Superior temporal gyrus (tissue), 1 donor: ENCODE measurements around the gene CRTC1.
"Not testable (repeated sequence)": the region's sequence is repeated elsewhere in the genome, so short reads cannot be mapped to it uniquely, and the experiment has no call there.

Experiments
- DNase-seq: peaks from one replicate; pipeline ENCODE4 v3.0.0-alpha.2; 2016; ENCODE audit errors: extremely low spot score

The CRTC1 gene

DNA sequence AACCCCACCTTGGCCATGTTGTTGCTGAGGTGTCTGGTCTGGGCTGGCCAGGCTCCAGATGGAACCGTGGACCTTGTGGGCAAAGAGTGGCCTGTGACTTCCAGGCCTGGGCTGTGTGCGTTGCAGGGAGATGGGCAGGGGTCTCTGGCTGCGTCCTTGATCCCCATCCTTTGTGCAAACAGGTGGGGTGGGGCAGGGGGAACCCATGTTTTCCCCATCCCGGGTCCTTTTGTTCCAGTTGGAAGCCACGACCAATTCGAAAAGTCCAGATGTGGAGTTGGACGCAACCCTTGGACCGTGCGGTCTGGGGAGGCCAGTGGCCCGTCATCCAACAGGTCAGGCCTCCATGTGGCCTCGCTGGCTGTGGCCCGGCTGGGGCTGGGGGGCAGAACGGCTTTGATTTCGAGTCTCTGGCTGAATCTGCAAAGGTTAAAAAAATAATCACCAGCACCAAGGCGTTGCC is 120.7 kb downstream of the CRTC1 start:
- no peak for DNase-seq

- no peak for DNase-seq
Observed at GRCh38 chr19:18804643-18805042, 121.2 kb downstream of the CRTC1 start.

DNA sequence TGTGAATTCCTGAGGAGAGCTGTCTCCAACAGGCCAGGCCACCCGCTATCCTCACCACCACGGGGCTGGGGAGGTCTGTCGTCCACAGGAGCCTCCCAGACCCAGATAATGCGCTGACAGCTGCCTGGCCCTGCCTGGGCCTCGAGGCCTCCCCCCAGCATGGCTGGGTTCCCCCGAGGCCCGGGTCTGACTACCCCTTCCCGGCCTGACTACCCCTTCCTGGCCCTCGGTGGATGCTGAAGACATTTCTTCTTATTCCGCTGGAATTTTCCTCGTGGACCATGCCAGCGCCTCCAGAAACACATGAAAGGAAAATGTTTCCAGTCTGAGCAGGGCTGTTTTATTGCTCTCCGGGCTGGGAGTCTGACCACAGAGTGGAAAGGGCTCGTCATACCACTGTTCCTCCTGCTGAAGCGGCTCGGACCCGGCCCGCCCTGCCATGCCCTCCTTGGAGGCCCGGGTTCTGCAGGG is 124.4 kb downstream of the CRTC1 start:
- DNase-seq, result no peak

DNA sequence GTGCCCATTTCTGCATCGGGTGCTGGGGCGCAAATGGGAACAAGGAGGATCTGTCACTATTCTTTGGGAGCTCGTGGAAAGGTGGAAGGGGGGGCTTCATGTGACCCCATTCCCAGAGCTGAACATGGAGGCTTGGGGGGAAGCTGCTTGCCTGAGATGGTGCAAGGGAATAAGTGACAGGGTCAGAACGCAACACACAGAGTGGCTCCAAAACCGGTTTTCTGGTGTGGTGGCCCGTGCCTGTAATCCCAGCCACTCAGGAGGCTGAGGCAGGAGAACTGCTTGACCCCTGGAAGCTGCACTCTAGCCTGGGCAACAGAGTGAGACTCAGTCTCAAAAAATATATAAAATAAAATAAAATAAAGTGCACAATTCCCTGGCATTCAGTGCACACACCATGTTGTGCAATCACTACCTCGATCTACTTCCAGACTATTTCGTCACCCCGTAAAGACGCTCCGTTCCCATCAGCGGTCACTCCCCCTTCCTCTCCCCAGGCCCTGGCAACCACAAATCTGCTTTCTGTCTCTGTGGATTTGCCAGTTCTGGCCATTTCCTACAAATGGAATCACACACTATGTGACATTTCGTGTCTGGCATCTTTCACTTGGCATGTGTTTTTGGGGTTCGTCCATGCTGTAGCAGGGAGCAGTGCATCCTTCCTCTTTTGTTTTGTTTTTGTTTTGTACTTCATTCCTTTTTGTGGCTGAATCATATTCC is 125.8 kb downstream of the CRTC1 start:
- no peak for DNase-seq

DNA sequence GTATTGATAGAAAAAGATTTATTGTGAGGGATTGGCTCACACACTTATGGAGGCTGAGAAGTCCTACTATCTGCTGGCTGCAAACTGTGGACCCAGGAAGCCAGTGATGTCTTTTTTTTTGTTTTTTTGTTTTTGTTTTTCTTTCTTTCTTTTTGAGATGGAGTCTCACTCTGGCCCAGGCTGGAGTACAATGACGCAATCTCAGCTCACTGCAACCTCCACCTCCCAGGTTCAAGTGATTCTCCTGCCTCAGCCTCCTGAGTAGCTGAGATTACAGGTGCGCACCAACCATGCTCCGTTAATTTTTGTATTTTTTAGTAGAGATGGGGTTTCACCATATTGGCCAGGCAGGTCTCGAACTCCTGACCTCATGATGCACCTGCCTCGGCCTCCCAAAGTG is 128.2 kb downstream of the CRTC1 start:
- DNase-seq, result not testable (repeated sequence)

- no peak for DNase-seq
Observed at GRCh38 chr19:18814063-18814462, 130.6 kb downstream of the CRTC1 start.

- no peak for DNase-seq
Observed at GRCh38 chr19:18815673-18816072, 132.2 kb downstream of the CRTC1 start.

DNA sequence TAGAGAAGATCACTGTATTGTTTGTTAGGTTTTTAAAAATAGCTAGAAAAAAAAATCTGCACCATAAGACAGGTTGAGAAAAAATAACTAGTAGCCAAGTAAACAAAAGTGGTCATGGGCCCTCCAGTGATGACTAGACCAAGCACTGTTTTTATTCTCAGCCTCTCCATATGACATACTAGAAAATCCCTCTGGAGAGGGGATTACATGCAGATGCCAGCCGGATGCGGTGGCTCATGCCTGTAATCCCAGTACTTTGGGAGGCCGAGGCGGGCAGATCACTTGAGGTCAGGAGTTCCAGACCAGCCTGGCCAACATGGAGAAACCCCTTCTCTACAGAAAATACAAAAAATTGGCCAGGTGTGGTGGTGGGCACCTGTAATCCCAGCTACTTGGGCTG is 133.2 kb downstream of the CRTC1 start:
- DNase-seq, result not testable (repeated sequence)

- no peak for DNase-seq
Observed at GRCh38 chr19:18817574-18817973, 134.1 kb downstream of the CRTC1 start.

GRCh38 chr19:18828786-18829185 is 145.3 kb downstream of the CRTC1 start:
- DNase-seq, result no peak

DNA sequence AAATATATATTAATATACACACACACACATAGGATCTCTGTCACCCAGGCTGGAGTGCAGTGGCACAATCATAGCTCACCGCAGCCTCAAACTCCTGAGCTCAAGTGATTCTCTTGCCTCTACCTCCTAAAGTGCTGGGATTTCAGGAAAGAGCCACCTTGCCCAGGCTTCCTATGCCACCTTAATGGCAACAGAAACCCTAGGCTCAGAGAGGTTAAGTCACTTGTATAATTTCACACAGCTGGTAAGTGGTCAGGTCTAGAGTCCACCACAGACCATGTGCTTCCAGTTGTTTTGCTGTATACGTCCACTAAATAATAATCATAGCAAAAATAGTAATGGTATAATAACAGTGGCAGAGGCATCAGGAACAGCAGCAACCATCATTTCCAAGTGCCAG is 147.0 kb downstream of the CRTC1 start:
- no peak for DNase-seq

DNA sequence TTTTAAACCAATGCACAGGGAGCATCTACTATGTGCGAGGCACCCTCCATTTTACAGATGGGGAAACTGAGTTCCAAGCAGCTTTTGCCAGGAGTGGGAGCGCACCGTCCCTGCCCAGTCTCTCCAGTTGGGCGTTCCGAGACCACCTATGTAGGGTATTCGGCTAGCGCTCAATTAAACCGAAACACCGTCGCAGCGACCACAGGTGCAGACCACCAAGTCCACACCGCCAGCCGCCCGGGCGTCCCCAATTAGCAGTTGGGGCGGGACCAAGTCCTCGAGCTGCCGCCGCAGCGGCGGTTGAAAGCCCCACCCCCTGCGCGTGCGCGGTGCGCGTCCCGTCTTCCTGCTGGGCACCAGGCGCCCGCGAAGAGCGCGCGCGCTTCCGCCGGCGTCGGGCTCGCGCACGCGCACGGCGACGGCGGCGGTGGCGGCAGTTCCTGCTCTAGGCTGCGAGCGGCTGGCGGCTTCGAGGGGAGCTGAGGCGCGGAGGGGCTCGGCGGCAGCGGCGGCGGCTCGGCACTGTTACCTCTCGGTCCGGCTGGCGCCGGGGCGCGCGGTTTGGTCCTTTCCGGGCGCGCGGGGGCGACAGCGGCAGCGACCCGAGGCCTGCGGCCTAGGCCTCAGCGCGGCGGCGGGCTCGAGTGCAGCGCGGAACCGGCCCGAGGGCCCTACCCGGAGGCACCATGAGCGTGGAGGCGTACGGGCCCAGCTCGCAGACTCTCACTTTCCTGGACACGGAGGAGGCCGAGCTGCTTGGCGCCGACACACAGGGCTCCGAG is 148.2 kb downstream of the CRTC1 start, which contains the start of gene UPF1:
UPF1 (plus strand) TSS at position 436 of the 782 bp plus-strand sequence; CDS start at position 687, 251 bp downstream.
- peak; percentile 91 for DNase-seq
